Liver (tissue), 9 donors: ENCODE data around the gene SLC5A6. TPM values are rescaled to one million over a fixed set of nuclear protein-coding genes. Genes with fewer than 3 reads are reported as not detected.

Source experiments
- DNase-seq: peaks from one replicate; pipeline ENCODE4 v3.0.0-alpha.2; 2017; ENCODE audit warnings: low spot score
- H3K27ac ChIP-seq, 2 donors: one replicate each; pipeline ENCODE4 v1.7.0; 2013; ENCODE audit warnings: inconsistent platforms in 2 of 2, low read length in 2 of 2, control low read depth in 1 of 2, low read depth in 1 of 2, mild to moderate bottlenecking in 1 of 2
- H3K27me3 ChIP-seq, 4 donors: one replicate each; pipeline versions ENCODE4 v1.6.1 to v1.7.0; 2013; ENCODE audit warnings: low read length in 3 of 4, inconsistent platforms in 1 of 4, mild to moderate bottlenecking in 1 of 4, moderate library complexity in 1 of 4; ENCODE audit not compliant: control insufficient read depth in 4 of 4, insufficient read depth in 4 of 4
- H3K36me3 ChIP-seq, 4 donors: one replicate each; pipeline versions ENCODE4 v1.6.1 to v1.7.0; 2013; ENCODE audit warnings: low read length in 3 of 4, mild to moderate bottlenecking in 3 of 4, low read depth in 1 of 4, moderate library complexity in 1 of 4; ENCODE audit not compliant: control insufficient read depth in 4 of 4, insufficient read depth in 3 of 4
- H3K4me1 ChIP-seq, 4 donors: one replicate each; pipeline versions ENCODE4 v1.6.1 to v1.7.0; 2013; ENCODE audit warnings: low read length in 3 of 4, mild to moderate bottlenecking in 3 of 4, moderate library complexity in 1 of 4; ENCODE audit not compliant: control insufficient read depth in 4 of 4, insufficient read depth in 4 of 4
- H3K4me3 ChIP-seq, 3 donors: one replicate each; pipeline versions ENCODE4 v1.6.1 to v1.7.0; 2013; ENCODE audit warnings: low read length in 3 of 3, control low read depth in 1 of 3, low read depth in 1 of 3, mild to moderate bottlenecking in 1 of 3
- H3K9ac ChIP-seq, 2 donors: one replicate each; pipeline ENCODE4 v1.7.0; 2013; ENCODE audit warnings: low read length in 2 of 2, mild to moderate bottlenecking in 2 of 2, moderate library complexity in 2 of 2, control low read depth in 1 of 2, low read depth in 1 of 2
- H3K9me3 ChIP-seq, 4 donors: one replicate each; pipeline versions ENCODE4 v1.6.1 to v1.7.0; 2013; ENCODE audit warnings: low read length in 3 of 4; ENCODE audit not compliant: control insufficient read depth in 4 of 4
- EGR1 ChIP-seq, 2 donors: IDR thresholded peaks; 2 replicates each; pipeline ENCODE4 v1.6.1; 2016 to 2018; ENCODE audit warnings: antibody characterized with exemption in 2 of 2, low read depth in 2 of 2
- FOXA1 ChIP-seq: IDR thresholded peaks from 2 replicates; pipeline ENCODE4 v1.6.1; 2016; ENCODE audit warnings: antibody characterized with exemption
- FOXA2 ChIP-seq: IDR thresholded peaks from 2 replicates; pipeline ENCODE4 v1.6.1; 2016; ENCODE audit warnings: antibody characterized with exemption
- GABPA ChIP-seq, 2 donors: IDR thresholded peaks in 1 of 2; conservative IDR thresholded peaks in 1 of 2; 2 replicates each; pipeline ENCODE4 v1.6.1; 2016; ENCODE audit warnings: antibody characterized with exemption in 2 of 2, mild to moderate bottlenecking in 1 of 2, moderate library complexity in 1 of 2
- HNF4A ChIP-seq, 2 donors: conservative IDR thresholded peaks; 2 replicates each; pipeline ENCODE4 v1.6.1; 2016; ENCODE audit warnings: antibody characterized with exemption in 2 of 2, mild to moderate bottlenecking in 2 of 2
- HNF4G ChIP-seq: IDR thresholded peaks from 2 replicates; pipeline ENCODE4 v1.6.1; 2016; ENCODE audit warnings: antibody characterized with exemption
- JUND ChIP-seq, 2 donors: IDR thresholded peaks; 2 replicates each; pipeline ENCODE4 v1.6.1; 2016; ENCODE audit warnings: antibody characterized with exemption in 2 of 2
- MAX ChIP-seq: IDR thresholded peaks from 2 replicates; pipeline ENCODE4 v1.6.1; 2016; ENCODE audit warnings: antibody characterized with exemption
- NR2F2 ChIP-seq: IDR thresholded peaks from 2 replicates; pipeline ENCODE4 v1.6.1; 2016; ENCODE audit warnings: antibody characterized with exemption
- RAD21 ChIP-seq, 2 donors: IDR thresholded peaks; 2 replicates each; pipeline ENCODE4 v1.6.1; 2016; ENCODE audit warnings: antibody characterized with exemption in 2 of 2, mild to moderate bottlenecking in 2 of 2
- REST ChIP-seq: IDR thresholded peaks from 2 replicates; pipeline ENCODE4 v1.6.1; 2016; ENCODE audit warnings: antibody characterized with exemption, mild to moderate bottlenecking
- RXRA ChIP-seq, 2 donors: IDR thresholded peaks; 2 replicates each; pipeline ENCODE4 v1.6.1; 2017 to 2018; ENCODE audit warnings: antibody characterized with exemption in 2 of 2, mild to moderate bottlenecking in 1 of 2
- SP1 ChIP-seq: IDR thresholded peaks from 2 replicates; pipeline ENCODE4 v1.6.1; 2018; ENCODE audit warnings: antibody characterized with exemption, mild to moderate bottlenecking
- TAF1 ChIP-seq: conservative IDR thresholded peaks from 2 replicates; pipeline ENCODE4 v1.6.1; 2016; ENCODE audit warnings: antibody characterized with exemption, mild to moderate bottlenecking
- YY1 ChIP-seq: IDR thresholded peaks from 2 replicates; pipeline ENCODE4 v1.6.1; 2016; ENCODE audit warnings: antibody characterized with exemption, mild to moderate bottlenecking
- WGBS: extraction: QIAGEN DNeasy Blood & Tissue Kit; methylation state at CpG from one replicate; pipeline ENCODE4 v1.1.7; 2013; 5-methylcytosine and 5-hydroxymethylcytosine counted together
- polyA plus RNA-seq, 2 donors: library from polyadenylated mRNA; stranded (reverse) in 1 of 2; unstranded in 1 of 2; fragments of 200-250 nt in 1 of 2; fragments of >200 nt in 1 of 2; fragmentation: Nextera tagmentation in 1 of 2; extraction: Ambion mirVana in 1 of 2; gene quantifications; one replicate each; pipeline versions ENCODE4 v1.2.1 to v1.2.3, GENCODE V29; 2013 to 2015
- total RNA-seq, 2 donors: library from RNA; depleted of rRNA; stranded (reverse); fragments of >200 nt; gene quantifications; one replicate each; pipeline ENCODE4 v1.2.3, GENCODE V29; 2014
- TF ChIP-seq, protein P1 (sequence below): IDR thresholded peaks from 2 replicates; pipeline ENCODE4 v1.6.1; 2016; ENCODE audit warnings: antibody characterized with exemption
- TF ChIP-seq, protein P2 (sequence below): fragments of 150-350 bp; IDR thresholded peaks from 2 replicates; pipeline ENCODE4 v1.5.1; 2017; ENCODE audit warnings: improper control_type of control experiment, low read depth, low read length; ENCODE audit not compliant: missing input control
- TF ChIP-seq, protein P3 (sequence below): IDR thresholded peaks from 2 replicates; pipeline ENCODE4 v1.6.1; 2016; ENCODE audit warnings: antibody characterized with exemption
- donor health status: healthy.
- donor health status: healthy.
- donor health status: healthy.
- donor health status: healthy.
- donor health status: healthy.

Gene SLC5A6
- total and polyA plus RNA-seq, 4 donors, result 12.5 to 217 (median 73.0) TPM

DNA sequence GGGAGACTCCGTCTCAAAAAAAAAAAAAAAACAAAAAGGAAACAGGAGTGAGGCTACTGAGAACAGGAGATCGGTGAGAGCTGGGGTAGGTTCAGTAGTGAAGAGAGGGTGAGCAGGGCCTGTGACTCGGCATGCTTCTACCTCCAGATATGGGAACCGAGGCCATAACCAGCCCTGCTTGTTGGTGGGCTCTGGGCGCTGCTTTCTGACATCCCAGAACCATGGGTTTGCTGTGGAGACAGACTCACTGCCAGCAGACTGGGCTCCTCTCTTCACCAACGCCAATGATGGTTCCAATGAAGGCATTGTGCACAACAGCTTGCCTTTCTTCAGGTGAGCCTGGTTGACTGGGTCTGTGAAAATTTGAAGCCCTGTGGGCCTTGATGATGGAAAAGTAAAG, 11.3 kb upstream of the SLC5A6 start:
- Histone ChIP-seq H3K9me3 (no peaks in the 10 kb centered on the region), H3K9ac (no peak overlapping the region), H3K36me3 (peaks cover 18 to 68% (median 56%) of the 10 kb centered on the region in 4 donors), H3K4me1 (peaks cover 0 to under 1% (median 0%) of the 10 kb centered on the region in 4 donors), H3K27ac (no peak overlapping the region), H3K27me3 (no peaks in the 10 kb centered on the region), H3K4me3 (no peak overlapping the region)
- WGBS, result 98% methylated on average over 6 of the region's 6 CpGs
- TF ChIP-seq MAX (no peak), RXRA (IDR thresholded peaks at IDR 0.05) (no peak), FOXA2 (no peak), FOXA1 (no peak), EGR1 (IDR thresholded peaks at IDR 0.05; ENCODE audit: low read depth in 2 of 2) (no peak), HNF4A (conservative IDR thresholded peaks at IDR 0.05) (no peak), GABPA (IDR thresholded peaks at IDR 0.05 in 1 of 2, conservative IDR thresholded peaks at IDR 0.05 in 1 of 2) (no peak), NR2F2 (no peak), TAF1 (no peak), SP1 (no peak), JUND (IDR thresholded peaks at IDR 0.05) (no peak), HNF4G (no peak), REST (no peak), RAD21 (IDR thresholded peaks at IDR 0.05) (no peak), YY1 (no peak)
- TF ChIP-seq, protein P1, sequence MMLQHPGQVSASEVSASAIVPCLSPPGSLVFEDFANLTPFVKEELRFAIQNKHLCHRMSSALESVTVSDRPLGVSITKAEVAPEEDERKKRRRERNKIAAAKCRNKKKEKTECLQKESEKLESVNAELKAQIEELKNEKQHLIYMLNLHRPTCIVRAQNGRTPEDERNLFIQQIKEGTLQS, result no peak
- TF ChIP-seq, protein P2, sequence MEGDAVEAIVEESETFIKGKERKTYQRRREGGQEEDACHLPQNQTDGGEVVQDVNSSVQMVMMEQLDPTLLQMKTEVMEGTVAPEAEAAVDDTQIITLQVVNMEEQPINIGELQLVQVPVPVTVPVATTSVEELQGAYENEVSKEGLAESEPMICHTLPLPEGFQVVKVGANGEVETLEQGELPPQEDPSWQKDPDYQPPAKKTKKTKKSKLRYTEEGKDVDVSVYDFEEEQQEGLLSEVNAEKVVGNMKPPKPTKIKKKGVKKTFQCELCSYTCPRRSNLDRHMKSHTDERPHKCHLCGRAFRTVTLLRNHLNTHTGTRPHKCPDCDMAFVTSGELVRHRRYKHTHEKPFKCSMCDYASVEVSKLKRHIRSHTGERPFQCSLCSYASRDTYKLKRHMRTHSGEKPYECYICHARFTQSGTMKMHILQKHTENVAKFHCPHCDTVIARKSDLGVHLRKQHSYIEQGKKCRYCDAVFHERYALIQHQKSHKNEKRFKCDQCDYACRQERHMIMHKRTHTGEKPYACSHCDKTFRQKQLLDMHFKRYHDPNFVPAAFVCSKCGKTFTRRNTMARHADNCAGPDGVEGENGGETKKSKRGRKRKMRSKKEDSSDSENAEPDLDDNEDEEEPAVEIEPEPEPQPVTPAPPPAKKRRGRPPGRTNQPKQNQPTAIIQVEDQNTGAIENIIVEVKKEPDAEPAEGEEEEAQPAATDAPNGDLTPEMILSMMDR, result no peak
- TF ChIP-seq, protein P3, sequence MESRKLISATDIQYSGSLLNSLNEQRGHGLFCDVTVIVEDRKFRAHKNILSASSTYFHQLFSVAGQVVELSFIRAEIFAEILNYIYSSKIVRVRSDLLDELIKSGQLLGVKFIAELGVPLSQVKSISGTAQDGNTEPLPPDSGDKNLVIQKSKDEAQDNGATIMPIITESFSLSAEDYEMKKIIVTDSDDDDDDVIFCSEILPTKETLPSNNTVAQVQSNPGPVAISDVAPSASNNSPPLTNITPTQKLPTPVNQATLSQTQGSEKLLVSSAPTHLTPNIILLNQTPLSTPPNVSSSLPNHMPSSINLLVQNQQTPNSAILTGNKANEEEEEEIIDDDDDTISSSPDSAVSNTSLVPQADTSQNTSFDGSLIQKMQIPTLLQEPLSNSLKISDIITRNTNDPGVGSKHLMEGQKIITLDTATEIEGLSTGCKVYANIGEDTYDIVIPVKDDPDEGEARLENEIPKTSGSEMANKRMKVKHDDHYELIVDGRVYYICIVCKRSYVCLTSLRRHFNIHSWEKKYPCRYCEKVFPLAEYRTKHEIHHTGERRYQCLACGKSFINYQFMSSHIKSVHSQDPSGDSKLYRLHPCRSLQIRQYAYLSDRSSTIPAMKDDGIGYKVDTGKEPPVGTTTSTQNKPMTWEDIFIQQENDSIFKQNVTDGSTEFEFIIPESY, result no peak
- DNase-seq, result no peak
